Pancreas (tissue), 10 donors: Measurements from ENCODE around the gene CCDC181. TPM values are rescaled to one million over a fixed set of nuclear protein-coding genes. Genes with fewer than 3 reads are reported as not detected.

Source experiments
- ATAC-seq, 4 donors: fragments of 200-7000 bp; cut with Tn5 transposase; one replicate each; pipeline versions ENCODE4 v1.8.0 to v1.9.1; 2020; ENCODE audit warnings: mild to moderate bottlenecking in 4 of 4, moderate library complexity in 4 of 4
- DNase-seq, 6 donors: peaks; one replicate each; pipeline ENCODE4 v3.0.0-alpha.2; 2020
- FAIRE-seq: peaks from 2 replicates; lab custom pipeline; 2012; peaks lifted over from hg19 to GRCh38; lab: Jason Lieb, UNC
- H3K27ac ChIP-seq, 4 donors: fragments of 200-600 bp; sonication (generic); 1 replicate in 3 of 4; 2 replicates in 1 of 4; pipeline versions ENCODE4 v1.5.0 to v1.8.0; 2020
- H3K27me3 ChIP-seq, 4 donors: fragments of 200-600 bp; one replicate each; pipeline ENCODE4 v1.8.0; 2021
- H3K36me3 ChIP-seq, 3 donors: fragments of 200-600 bp; sonication (generic) in 1 of 3; one replicate each; pipeline versions ENCODE4 v1.5.0 to v1.8.0; 2020 to 2021
- H3K4me1 ChIP-seq, 3 donors: fragments of 200-600 bp; one replicate each; pipeline ENCODE4 v1.8.0; 2021
- H3K4me3 ChIP-seq, 4 donors: fragments of 200-600 bp; sonication (generic) in 2 of 4; one replicate each; pipeline versions ENCODE4 v1.5.0 to v1.8.0; 2020 to 2021
- H3K9me3 ChIP-seq, 4 donors: fragments of 200-600 bp; one replicate each; pipeline ENCODE4 v1.8.0; 2021
- WGBS, 2 donors: extraction: QIAGEN DNeasy Blood & Tissue Kit; methylation state at CpG; one replicate each; pipeline ENCODE4 v1.1.7; 2013; 5-methylcytosine and 5-hydroxymethylcytosine counted together
- intact Hi-C, 3 donors: fragments of 100-400 bp; cut with DNase I; formaldehyde crosslinking; loops; one replicate each; pipeline versions ENCODE4 v1.11.1 to v1.14.2; 2022
- polyA plus RNA-seq, 2 donors: library from polyadenylated mRNA; stranded (reverse); fragments of 200-250 nt; gene quantifications; one replicate each; pipeline ENCODE4 v1.2.3, GENCODE V29; 2013
- total RNA-seq, 6 donors: library from RNA; stranded (reverse); fragmentation: NEBNext Ultra II Directional in 4 of 6; extraction: Animal tissue kit (Norgen Biotek cat#: 25700) in 4 of 6; gene quantifications; one replicate each; pipeline versions ENCODE4 v1.2.1 to v1.2.4, GENCODE V29; 2021 to 2023
- TF ChIP-seq, protein P1 (sequence below), 4 donors: fragments of 200-600 bp; sonication (generic) in 3 of 4; IDR thresholded peaks; one replicate each; pipeline versions ENCODE4 v1.5.0 to v1.8.0; 2021; ENCODE audit warnings: antibody characterized with exemption in 4 of 4
- donor health status: healthy with polysubstance abuse.
- donor health status: DM: no; HTN: no; CAD: no; lungs with moderate emphysema.
- donor health status: DM: no; HTN: no; CAD: no.
- donor health status: control.
- donor health status: control.
- donor health status: Bipolar disorder and iron deficiency.
- donor health status: DM: yes; HTN: yes; CAD: no.
- donor health status: DM: no; HTN: no; CAD: no.
- donor health status: DM: no; HTN: no; CAD: no.
- donor health status: DM: yes; HTN: yes; CAD: no.

Gene CCDC181
- total and polyA plus RNA-seq, 8 donors = 0.65 to 4.3 (median 1.3) TPM

- Histone ChIP-seq H3K27me3 (no peaks in the 10 kb centered on the region), H3K27ac (no peak overlapping the region), H3K9me3 (no peaks in the 10 kb centered on the region), H3K4me3 (no peak overlapping the region), H3K4me1 (no peaks in the 10 kb centered on the region), H3K36me3 (no peaks in the 10 kb centered on the region)
- ATAC-seq (no peak), FAIRE-seq (no peak), DNase-seq (no peak)
- 96% methylated on average over 7 of the region's 7 CpGs for WGBS, 2 donors
- TF ChIP-seq, protein P1, sequence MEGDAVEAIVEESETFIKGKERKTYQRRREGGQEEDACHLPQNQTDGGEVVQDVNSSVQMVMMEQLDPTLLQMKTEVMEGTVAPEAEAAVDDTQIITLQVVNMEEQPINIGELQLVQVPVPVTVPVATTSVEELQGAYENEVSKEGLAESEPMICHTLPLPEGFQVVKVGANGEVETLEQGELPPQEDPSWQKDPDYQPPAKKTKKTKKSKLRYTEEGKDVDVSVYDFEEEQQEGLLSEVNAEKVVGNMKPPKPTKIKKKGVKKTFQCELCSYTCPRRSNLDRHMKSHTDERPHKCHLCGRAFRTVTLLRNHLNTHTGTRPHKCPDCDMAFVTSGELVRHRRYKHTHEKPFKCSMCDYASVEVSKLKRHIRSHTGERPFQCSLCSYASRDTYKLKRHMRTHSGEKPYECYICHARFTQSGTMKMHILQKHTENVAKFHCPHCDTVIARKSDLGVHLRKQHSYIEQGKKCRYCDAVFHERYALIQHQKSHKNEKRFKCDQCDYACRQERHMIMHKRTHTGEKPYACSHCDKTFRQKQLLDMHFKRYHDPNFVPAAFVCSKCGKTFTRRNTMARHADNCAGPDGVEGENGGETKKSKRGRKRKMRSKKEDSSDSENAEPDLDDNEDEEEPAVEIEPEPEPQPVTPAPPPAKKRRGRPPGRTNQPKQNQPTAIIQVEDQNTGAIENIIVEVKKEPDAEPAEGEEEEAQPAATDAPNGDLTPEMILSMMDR (IDR thresholded peaks at IDR 0.05) = no peak
- intact Hi-C loops = no loop called here
Measured at GRCh38 chr1:169361281-169361680, 66.0 kb downstream of the CCDC181 start.

DNA sequence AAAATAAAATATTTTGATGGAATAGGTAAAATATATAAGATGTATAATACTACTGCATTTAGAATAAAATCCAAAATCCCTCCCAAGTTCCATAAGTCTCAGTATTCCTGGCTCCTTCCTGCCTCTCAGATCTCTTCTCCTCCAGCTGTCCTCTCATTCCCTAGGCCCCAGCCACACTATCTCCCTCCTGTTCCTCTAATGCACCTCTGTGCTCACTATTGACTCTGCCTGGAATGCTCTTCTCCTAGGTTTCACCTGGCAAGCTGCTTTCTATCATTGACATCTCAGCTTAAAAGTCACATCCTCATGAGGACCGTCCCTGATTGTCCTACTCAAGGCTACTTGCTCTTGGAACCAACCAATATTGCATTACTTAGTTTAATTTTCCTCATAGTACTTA is 66.9 kb downstream of the CCDC181 start:
- DNase-seq = no peak
- ATAC-seq = no peak
- intact Hi-C loops = no loop called here
- H3K36me3 ChIP-seq = no peaks in the 10 kb centered on the region
- no peaks in the 10 kb centered on the region for H3K4me1 ChIP-seq
- H3K9me3 ChIP-seq = no peaks in the 10 kb centered on the region
- no peak overlapping the region for H3K4me3 ChIP-seq
- no peak for FAIRE-seq
- WGBS, 2 donors = 88 to 97% methylated on average over 1 of the region's 1 CpG
- TF ChIP-seq, protein P1 (IDR thresholded peaks at IDR 0.05) = no peak
- no peak overlapping the region for H3K27ac ChIP-seq
- no peaks in the 10 kb centered on the region for H3K27me3 ChIP-seq

DNA sequence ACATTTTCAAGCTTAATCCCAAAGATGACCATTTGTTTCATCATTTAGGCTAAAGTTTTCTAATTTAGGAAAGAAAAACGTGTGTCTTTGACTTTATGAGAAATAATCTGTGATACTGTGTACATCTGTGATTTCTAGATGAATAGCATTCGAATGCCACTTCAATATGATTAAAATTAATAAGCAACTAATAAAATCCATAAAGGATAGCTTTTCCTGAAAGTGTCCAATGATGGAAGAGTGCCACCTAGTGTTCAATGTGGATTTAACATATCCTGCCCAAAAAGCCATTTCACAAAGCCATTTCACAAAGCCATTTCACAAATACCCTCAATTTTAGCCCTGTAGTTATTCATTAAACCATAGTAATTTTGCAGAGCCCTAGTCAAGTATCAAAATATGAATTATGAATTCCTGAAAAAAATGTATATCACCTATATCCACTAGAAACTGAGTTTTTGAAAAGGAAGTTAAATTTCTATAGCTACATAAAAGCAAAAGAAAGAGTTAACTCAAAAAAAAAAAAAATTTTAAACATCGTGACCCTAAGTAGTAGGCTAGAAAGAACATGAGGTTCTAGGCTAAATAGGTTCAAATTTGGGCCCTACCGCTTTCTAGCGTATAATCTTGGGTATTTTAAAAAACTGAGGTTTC is 78.8 kb downstream of the CCDC181 start:
- Histone ChIP-seq H3K9me3 (no peaks in the 10 kb centered on the region), H3K36me3 (no peaks in the 10 kb centered on the region), H3K4me1 (no peaks in the 10 kb centered on the region), H3K27ac (no peak overlapping the region), H3K27me3 (no peaks in the 10 kb centered on the region), H3K4me3 (no peak overlapping the region)
- DNase-seq = peak in 2 of 6 donors; percentile 7 to 41
- FAIRE-seq = peak; percentile 95
- intact Hi-C loops = loop anchor here in 2 of 3 donors (5.0 to 10.0 kb wide), 2 partner anchors 734 to 736 kb away; no protein-coding TSS in a partner anchor
- TF ChIP-seq, protein P1 (IDR thresholded peaks at IDR 0.05) = peak; percentile 39 to 72 (median 56)
- peak; percentile 60 to 76 (median 73) for ATAC-seq
- 40 to 41% methylated on average over 5 of the region's 5 CpGs for WGBS, 2 donors

DNA sequence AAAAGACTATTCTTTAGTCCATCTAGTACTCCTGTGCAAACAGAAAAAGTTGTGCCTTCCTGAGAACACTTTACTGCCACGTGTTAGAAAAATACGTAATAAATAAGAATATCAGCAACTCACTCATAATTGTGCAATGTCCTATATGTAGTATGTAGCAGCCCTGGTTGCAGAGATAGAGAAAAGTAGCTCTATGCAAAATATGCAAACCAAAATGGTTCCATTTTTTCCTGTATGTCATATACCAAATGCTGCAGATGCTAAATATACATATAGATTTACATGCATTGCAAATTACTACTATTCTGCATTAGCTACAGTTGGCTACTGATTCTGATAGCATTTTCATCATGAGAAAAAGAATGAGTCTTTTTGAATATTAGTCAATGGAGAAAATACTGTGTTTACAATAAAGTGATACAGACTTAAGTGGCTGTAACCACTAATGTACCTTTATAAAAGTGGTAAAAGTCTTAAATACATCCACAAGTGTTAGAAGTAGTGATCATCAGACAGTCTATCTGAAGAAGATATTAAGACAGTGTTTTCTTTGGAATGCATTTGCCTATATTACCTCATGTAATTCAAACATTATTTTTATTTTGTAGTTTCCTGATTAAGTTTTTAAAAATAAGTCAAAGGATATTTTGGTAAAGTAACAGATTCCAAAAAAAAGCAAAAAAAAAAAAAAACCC is 79.4 kb downstream of the CCDC181 start:
- Histone ChIP-seq H3K27me3 (no peaks in the 10 kb centered on the region), H3K27ac (no peak overlapping the region), H3K36me3 (no peaks in the 10 kb centered on the region), H3K9me3 (no peaks in the 10 kb centered on the region), H3K4me1 (no peaks in the 10 kb centered on the region), H3K4me3 (no peak overlapping the region)
- WGBS, 2 donors = 66 to 76% methylated on average over 2 of the region's 2 CpGs
- no peak for ATAC-seq
- no peak for DNase-seq
- TF ChIP-seq, protein P1 (IDR thresholded peaks at IDR 0.05) = no peak
- no peak for FAIRE-seq
- intact Hi-C loops = loop anchor here in 2 of 3 donors (5.0 to 10.0 kb wide), 2 partner anchors 733 to 736 kb away; no protein-coding TSS in a partner anchor
